HEK293 (cell line): Measurements from ENCODE around the gene RBP4.

Experiments used
- CTCF ChIA-PET: fragments of 350-600 bp; formaldehyde crosslinking; extraction: SDS; loops from one replicate; lab custom pipeline; 2021; ENCODE audit warnings: antibody characterized with exemption; lab: Yijun Ruan, JAX
- POLR2A ChIA-PET: fragments of 300-600 bp; formaldehyde crosslinking; extraction: SDS; loops from one replicate; lab custom pipeline; 2020; ENCODE audit warnings: antibody characterized with exemption, inconsistent platforms; lab: Yijun Ruan, JAX
- H3K27ac ChIP-seq: fragments of 200-500 bp; sonication (Bioruptor generic); 2 replicates; pipeline ENCODE4 v1.5.1; 2014; ENCODE audit warnings: low read depth, low read length, control low read depth, inconsistent platforms; ENCODE audit errors: extremely low read depth
- H3K36me3 ChIP-seq, 2 experiments: fragments of 200-500 bp in 1 of 2; sonication (Bioruptor generic) in 1 of 2; 1 replicate in 1 of 2; 2 replicates in 1 of 2; pipeline ENCODE4 v1.5.1; 2014 to 2017; ENCODE audit warnings: inconsistent platforms in 2 of 2, low read length in 2 of 2; ENCODE audit not compliant: control insufficient read depth in 2 of 2, insufficient read depth in 1 of 2
- H3K4me1 ChIP-seq: fragments of 200-500 bp; sonication (Bioruptor generic); 2 replicates; pipeline ENCODE4 v1.5.1; 2014; ENCODE audit warnings: mild to moderate bottlenecking, low read length, inconsistent platforms; ENCODE audit not compliant: control insufficient read depth, insufficient read depth
- H3K4me3 ChIP-seq: 2 replicates; pipeline ENCODE4 v1.5.1; 2011; ENCODE audit warnings: low read depth, mild to moderate bottlenecking, control low read depth, low read length, moderate library complexity
- H3K9me3 ChIP-seq: fragments of 200-500 bp; sonication (Bioruptor generic); 2 replicates; pipeline ENCODE4 v1.5.1; 2014; ENCODE audit warnings: low read depth, low read length, inconsistent platforms; ENCODE audit not compliant: control insufficient read depth, insufficient read depth
- GLIS1 ChIP-seq: fragments of 450-650 bp; formaldehyde crosslinking; IDR thresholded peaks from 2 replicates; pipeline ENCODE4 v1.5.1; 2016; ENCODE audit warnings: missing biosample characterization, missing genetic modification characterization
- PATZ1 ChIP-seq: fragments of 450-650 bp; formaldehyde crosslinking; IDR thresholded peaks from 2 replicates; pipeline ENCODE4 v1.5.1; 2016; ENCODE audit warnings: missing biosample characterization, missing genetic modification characterization
- PRDM1 ChIP-seq: fragments of 450-650 bp; formaldehyde crosslinking; IDR thresholded peaks from 2 replicates; pipeline ENCODE4; 2016; ENCODE audit warnings: missing biosample characterization, missing genetic modification characterization
- ZBTB21 ChIP-seq: fragments of 450-650 bp; formaldehyde crosslinking; IDR thresholded peaks from 2 replicates; pipeline ENCODE4 v1.5.1; 2017; ENCODE audit warnings: missing biosample characterization, missing genetic modification characterization
- ZEB2 ChIP-seq: fragments of 450-650 bp; formaldehyde crosslinking; IDR thresholded peaks from 2 replicates; pipeline ENCODE4 v1.5.1; 2016; ENCODE audit warnings: missing biosample characterization, missing genetic modification characterization
- ZFHX2 ChIP-seq: fragments of 450-650 bp; formaldehyde crosslinking; conservative IDR thresholded peaks from 2 replicates; pipeline ENCODE4 v1.5.1; 2016; ENCODE audit warnings: missing biosample characterization, missing genetic modification characterization
- ZIC2 ChIP-seq: fragments of 450-650 bp; formaldehyde crosslinking; IDR thresholded peaks from 2 replicates; pipeline ENCODE4 v1.5.1; 2016; ENCODE audit warnings: missing biosample characterization, missing genetic modification characterization
- ZNF112 ChIP-seq: fragments of 450-650 bp; formaldehyde crosslinking; IDR thresholded peaks from 2 replicates; pipeline ENCODE4 v1.5.0; 2017; ENCODE audit warnings: missing biosample characterization, missing genetic modification characterization
- ZNF138 ChIP-seq: fragments of 450-650 bp; formaldehyde crosslinking; IDR thresholded peaks from 2 replicates; pipeline ENCODE4 v1.5.1; 2016; ENCODE audit warnings: missing biosample characterization, missing genetic modification characterization, borderline replicate concordance
- ZNF174 ChIP-seq: fragments of 450-650 bp; formaldehyde crosslinking; IDR thresholded peaks from 2 replicates; pipeline ENCODE4 v1.5.0; 2017; ENCODE audit warnings: missing biosample characterization, mild to moderate bottlenecking, missing genetic modification characterization
- ZNF24 ChIP-seq: fragments of 450-650 bp; formaldehyde crosslinking; IDR thresholded peaks from 2 replicates; pipeline ENCODE4 v1.5.1; 2016; ENCODE audit warnings: missing biosample characterization, missing genetic modification characterization
- ZNF350 ChIP-seq: fragments of 450-650 bp; formaldehyde crosslinking; IDR thresholded peaks from 2 replicates; pipeline ENCODE4 v1.5.0; 2017; ENCODE audit warnings: missing biosample characterization, mild to moderate bottlenecking, missing genetic modification characterization
- ZNF354C ChIP-seq: fragments of 450-650 bp; formaldehyde crosslinking; IDR thresholded peaks from 2 replicates; pipeline ENCODE4 v1.5.1; 2016; ENCODE audit warnings: missing biosample characterization, missing genetic modification characterization, low read depth, borderline replicate concordance
- ZNF394 ChIP-seq: fragments of 450-650 bp; formaldehyde crosslinking; IDR thresholded peaks from 2 replicates; pipeline ENCODE4 v1.5.1; 2016; ENCODE audit warnings: missing biosample characterization, missing genetic modification characterization, mild to moderate bottlenecking, moderate library complexity, borderline replicate concordance
- ZNF423 ChIP-seq: fragments of 450-650 bp; formaldehyde crosslinking; IDR thresholded peaks from 2 replicates; pipeline ENCODE4 v1.5.1; 2016; ENCODE audit warnings: missing biosample characterization, missing genetic modification characterization
- ZNF514 ChIP-seq: fragments of 450-650 bp; formaldehyde crosslinking; IDR thresholded peaks from 2 replicates; pipeline ENCODE4 v1.5.1; 2016; ENCODE audit warnings: missing biosample characterization, missing genetic modification characterization
- ZNF529 ChIP-seq: fragments of 450-650 bp; formaldehyde crosslinking; IDR thresholded peaks from 2 replicates; pipeline ENCODE4 v1.5.1; 2017; ENCODE audit warnings: missing genetic modification characterization, missing biosample characterization; ENCODE audit not compliant: insufficient replicate concordance
- ZNF544 ChIP-seq: fragments of 450-650 bp; formaldehyde crosslinking; IDR thresholded peaks from 2 replicates; pipeline ENCODE4 v1.5.0; 2017; ENCODE audit warnings: missing biosample characterization, missing genetic modification characterization
- ZNF549 ChIP-seq: fragments of 450-650 bp; IDR thresholded peaks from 2 replicates; pipeline ENCODE4 v1.5.1; 2018; ENCODE audit warnings: missing biosample characterization, missing genetic modification characterization, mild to moderate bottlenecking, inconsistent platforms, moderate library complexity
- ZNF585B ChIP-seq: fragments of 450-650 bp; formaldehyde crosslinking; IDR thresholded peaks from 2 replicates; pipeline ENCODE4 v1.5.1; 2016; ENCODE audit warnings: missing biosample characterization, missing genetic modification characterization
- ZNF600 ChIP-seq: fragments of 450-650 bp; formaldehyde crosslinking; IDR thresholded peaks from 2 replicates; pipeline ENCODE4 v1.5.1; 2016; ENCODE audit warnings: missing biosample characterization, missing genetic modification characterization
- ZNF701 ChIP-seq: fragments of 450-650 bp; formaldehyde crosslinking; IDR thresholded peaks from 2 replicates; pipeline ENCODE4 v1.5.1; 2016; ENCODE audit warnings: missing biosample characterization, missing genetic modification characterization
- ZNF777 ChIP-seq: fragments of 450-650 bp; formaldehyde crosslinking; IDR thresholded peaks from 2 replicates; pipeline ENCODE4 v1.5.1; 2017; ENCODE audit warnings: missing biosample characterization, missing genetic modification characterization, borderline replicate concordance
- ZSCAN4 ChIP-seq: fragments of 450-650 bp; formaldehyde crosslinking; IDR thresholded peaks from 2 replicates; pipeline ENCODE4 v1.5.1; 2017; ENCODE audit warnings: missing biosample characterization, missing genetic modification characterization
- ZXDB ChIP-seq: fragments of 450-650 bp; formaldehyde crosslinking; IDR thresholded peaks from 2 replicates; pipeline ENCODE4 v1.5.1; 2016; ENCODE audit warnings: missing biosample characterization, missing genetic modification characterization
- TF ChIP-seq, protein P1 (sequence below): fragments of 450-650 bp; formaldehyde crosslinking; IDR thresholded peaks from 2 replicates; pipeline ENCODE4 v1.5.1; 2016; ENCODE audit warnings: missing biosample characterization, missing genetic modification characterization
- TF ChIP-seq, protein P2 (sequence below): fragments of 450-650 bp; formaldehyde crosslinking; IDR thresholded peaks from 2 replicates; pipeline ENCODE4 v1.5.1; 2016; ENCODE audit warnings: missing biosample characterization, missing genetic modification characterization
- TF ChIP-seq, protein P3 (sequence below): fragments of 450-650 bp; formaldehyde crosslinking; IDR thresholded peaks from 2 replicates; pipeline ENCODE4 v1.5.1; 2016; ENCODE audit warnings: missing biosample characterization, missing genetic modification characterization

The RBP4 gene

GRCh38 chr10:93553482-93554315 is 47.3 kb downstream of the RBP4 start:
- TF ChIP-seq, protein P1, sequence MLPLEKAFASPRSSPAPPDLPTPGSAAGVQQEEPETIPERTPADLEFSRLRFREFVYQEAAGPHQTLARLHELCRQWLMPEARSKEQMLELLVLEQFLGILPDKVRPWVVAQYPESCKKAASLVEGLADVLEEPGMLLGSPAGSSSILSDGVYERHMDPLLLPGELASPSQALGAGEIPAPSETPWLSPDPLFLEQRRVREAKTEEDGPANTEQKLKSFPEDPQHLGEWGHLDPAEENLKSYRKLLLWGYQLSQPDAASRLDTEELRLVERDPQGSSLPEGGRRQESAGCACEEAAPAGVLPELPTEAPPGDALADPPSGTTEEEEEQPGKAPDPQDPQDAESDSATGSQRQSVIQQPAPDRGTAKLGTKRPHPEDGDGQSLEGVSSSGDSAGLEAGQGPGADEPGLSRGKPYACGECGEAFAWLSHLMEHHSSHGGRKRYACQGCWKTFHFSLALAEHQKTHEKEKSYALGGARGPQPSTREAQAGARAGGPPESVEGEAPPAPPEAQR (tag by site-specific recombination): no peak
- TF ChIP-seq ZXDB (tag by site-specific recombination) (no peak), ZNF777 (tag by site-specific recombination) (no peak), ZNF514 (no peak), ZNF350 (tag by site-specific recombination) (no peak), ZSCAN4 (0 out of 2 replicates have a peak, but pooled peaks have one; percentile 43), GLIS1 (tag by site-specific recombination) (no peak), PATZ1 (no peak), ZFHX2 (tag by site-specific recombination) (0 out of 2 replicates have a peak, but pooled peaks have one; percentile 35), PRDM1 (peak; percentile 91), ZNF112 (tag by site-specific recombination) (no peak), ZNF394 (no peak), ZNF529 (no peak)
- TF ChIP-seq, protein P2, sequence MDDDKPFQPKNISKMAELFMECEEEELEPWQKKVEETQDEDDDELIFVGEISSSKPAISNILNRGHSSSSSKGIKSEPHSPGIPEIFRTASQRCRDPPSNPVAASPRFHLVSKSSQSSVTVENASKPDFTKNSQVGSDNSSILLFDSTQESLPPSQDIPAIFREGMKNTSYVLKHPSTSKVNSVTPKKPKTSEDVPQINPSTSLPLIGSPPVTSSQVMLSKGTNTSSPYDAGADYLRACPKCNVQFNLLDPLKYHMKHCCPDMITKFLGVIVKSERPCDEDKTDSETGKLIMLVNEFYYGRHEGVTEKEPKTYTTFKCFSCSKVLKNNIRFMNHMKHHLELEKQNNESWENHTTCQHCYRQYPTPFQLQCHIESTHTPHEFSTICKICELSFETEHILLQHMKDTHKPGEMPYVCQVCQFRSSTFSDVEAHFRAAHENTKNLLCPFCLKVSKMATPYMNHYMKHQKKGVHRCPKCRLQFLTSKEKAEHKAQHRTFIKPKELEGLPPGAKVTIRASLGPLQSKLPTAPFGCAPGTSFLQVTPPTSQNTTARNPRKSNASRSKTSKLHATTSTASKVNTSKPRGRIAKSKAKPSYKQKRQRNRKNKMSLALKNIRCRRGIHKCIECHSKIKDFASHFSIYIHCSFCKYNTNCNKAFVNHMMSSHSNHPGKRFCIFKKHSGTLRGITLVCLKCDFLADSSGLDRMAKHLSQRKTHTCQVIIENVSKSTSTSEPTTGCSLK: no peak
- Histone ChIP-seq H3K4me3 (no peak overlapping the region), H3K27ac (no peak overlapping the region), H3K4me1 (no peaks in the 10 kb centered on the region), H3K9me3 (no peaks in the 10 kb centered on the region), H3K36me3 (no peaks in the 10 kb centered on the region)
- ChIA-PET CTCF (interaction anchor here (0.5 to 4.4 kb wide), 21 partner anchors 8 to 262 kb away, joined by 3 to 110 read pairs (median 4); partner anchors contain the start of gene MYOF), POLR2A (no interaction called here)

DNA sequence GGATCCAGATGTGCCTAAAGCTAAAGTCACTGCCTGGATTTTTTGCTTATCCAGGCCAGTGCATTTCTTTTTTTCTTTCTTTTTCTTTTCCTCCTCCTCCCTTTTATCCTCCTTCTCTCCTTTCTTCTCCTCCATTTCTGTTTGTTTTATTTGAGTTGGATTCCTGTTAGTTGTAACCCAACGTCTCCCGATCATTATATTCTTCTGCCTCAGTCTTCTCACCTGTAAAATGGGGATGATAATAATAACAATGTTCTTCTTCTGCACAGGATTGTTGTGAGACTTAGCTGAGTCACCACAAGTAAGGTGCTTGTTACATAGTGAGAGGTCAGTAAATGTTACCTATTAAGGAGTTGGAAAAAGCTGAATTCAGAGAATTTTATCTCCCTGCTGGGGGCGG is 48.3 kb downstream of the RBP4 start:
- CTCF ChIA-PET: interaction anchor here (0.7 to 4.4 kb wide), 7 partner anchors 10 to 158 kb away, joined by 3 to 110 read pairs (median 3); no protein-coding TSS in a partner anchor
- no peaks in the 10 kb centered on the region for H3K9me3 ChIP-seq
- H3K4me1 ChIP-seq: no peaks in the 10 kb centered on the region
- TF ChIP-seq ZNF544 (no peak), ZBTB21 (no peak), ZEB2 (tag by site-specific recombination) (no peak), ZNF354C (tag by site-specific recombination) (no peak), ZIC2 (tag by site-specific recombination) (no peak), ZNF138 (tag by site-specific recombination) (no peak), ZNF350 (tag by site-specific recombination) (no peak), ZNF549 (tag by site-specific recombination) (no peak), ZNF600 (tag by site-specific recombination) (no peak), ZNF585B (tag by site-specific recombination) (no peak), ZNF701 (tag by site-specific recombination) (no peak), ZNF174 (no peak), ZNF423 (no peak), ZNF24 (tag by site-specific recombination) (no peak)
- TF ChIP-seq, protein P3, sequence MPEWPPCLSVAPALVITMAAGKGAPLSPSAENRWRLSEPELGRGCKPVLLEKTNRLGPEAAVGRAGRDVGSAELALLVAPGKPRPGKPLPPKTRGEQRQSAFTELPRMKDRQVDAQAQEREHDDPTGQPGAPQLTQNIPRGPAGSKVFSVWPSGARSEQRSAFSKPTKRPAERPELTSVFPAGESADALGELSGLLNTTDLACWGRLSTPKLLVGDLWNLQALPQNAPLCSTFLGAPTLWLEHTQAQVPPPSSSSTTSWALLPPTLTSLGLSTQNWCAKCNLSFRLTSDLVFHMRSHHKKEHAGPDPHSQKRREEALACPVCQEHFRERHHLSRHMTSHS (tag by site-specific recombination): no peak
- POLR2A ChIA-PET: no interaction called here
- no peaks in the 10 kb centered on the region for H3K36me3 ChIP-seq
- H3K27ac ChIP-seq: no peak overlapping the region
- H3K4me3 ChIP-seq: no peak overlapping the region
